HCT116 (cell line): Measurements from ENCODE around the gene LUC7L. TPM values are rescaled to one million over a fixed set of nuclear protein-coding genes. Genes with fewer than 3 reads are reported as not detected.

Source experiments
- ATAC-seq: fragments of 200-7000 bp; cut with Tn5 transposase; 2 replicates; pipeline ENCODE4 v1.9.1; 2020; ENCODE audit warnings: mild to moderate bottlenecking, moderate library complexity
- BruUV-seq: library from RNA; stranded (reverse); fragments of 400-500 nt; replicated peaks from 2 replicates; lab custom pipeline; 2021; lab: Mats Ljungman, UMichigan
- CTCF ChIA-PET: fragments of 300-600 bp; sonication (Branson Sonifier 250); formaldehyde crosslinking; loops from one replicate; lab custom pipeline; 2021; ENCODE audit warnings: antibody characterized with exemption; lab: Charles Lee
- POLR2A ChIA-PET: fragments of 300-600, 350-600 bp; sonication (Branson Sonifier 250); formaldehyde crosslinking; loops from one replicate; lab custom pipeline; 2021; ENCODE audit warnings: antibody characterized with exemption; lab: Charles Lee
- RAD21 ChIA-PET, 2 experiments: fragments of 300-600 bp; sonication (Branson Sonifier 250); formaldehyde crosslinking; loops; one replicate each; lab custom pipeline; 2023; ENCODE audit warnings: low total read pairs in 2 of 2; ENCODE audit not compliant: uncharacterized antibody in 2 of 2, unreplicated experiment in 2 of 2, low non-redundant PET in 1 of 2; lab: Charles Lee
- DNase-seq: peaks from one replicate; pipeline ENCODE4 v3.0.0-alpha.2; 2010; ENCODE audit warnings: low read depth, low spot score
- H2AFZ ChIP-seq: fragments of 200-600 bp; shearing (Covaris generic), sonication (generic); 2 replicates; pipeline ENCODE4 v1.6.1; 2017; ENCODE audit warnings: low read depth, mixed run types, mixed read lengths, antibody characterized with exemption, low read length; ENCODE audit not compliant: poor library complexity, severe bottlenecking
- H3K27ac ChIP-seq: 2 replicates; pipeline ENCODE4 v1.5.1; 2012; ENCODE audit warnings: low read depth, low read length
- H3K27me3 ChIP-seq: fragments of 200-600 bp; sonication (generic); 2 replicates; pipeline ENCODE4 v1.6.1; 2016; ENCODE audit warnings: mixed run types, low read length, mixed read lengths; ENCODE audit not compliant: insufficient read depth
- H3K36me3 ChIP-seq, 2 experiments: fragments of 200-500 bp in 1 of 2; fragments of 200-600 bp in 1 of 2; sonication (Bioruptor generic) in 1 of 2; sonication (generic) in 1 of 2; 2 replicates each; pipeline versions ENCODE4 v1.5.1 to v1.6.1; 2014 to 2016; ENCODE audit warnings: low read length in 2 of 2, inconsistent platforms in 1 of 2, mixed read lengths in 1 of 2, mixed run types in 1 of 2; ENCODE audit not compliant: insufficient read depth in 2 of 2, control insufficient read depth in 1 of 2
- H3K4me1 ChIP-seq, 2 experiments: fragments of 200-600 bp in 1 of 2; sonication (generic) in 1 of 2; 2 replicates each; pipeline versions ENCODE4 v1.5.1 to v1.6.1; 2012 to 2017; ENCODE audit warnings: low read length in 2 of 2, inconsistent platforms in 1 of 2, mild to moderate bottlenecking in 1 of 2, mixed read lengths in 1 of 2, mixed run types in 1 of 2, moderate library complexity in 1 of 2; ENCODE audit not compliant: insufficient read depth in 2 of 2, control insufficient read depth in 1 of 2
- H3K4me2 ChIP-seq: fragments of 200-600 bp; sonication (generic); 2 replicates; pipeline ENCODE4 v1.6.1; 2017; ENCODE audit warnings: mixed run types, low read length, mixed read lengths
- H3K4me3 ChIP-seq, 2 experiments: fragments of 200-600 bp in 1 of 2; sonication (generic) in 1 of 2; replicated peaks in 1 of 2; 2 replicates each; pipeline ENCODE4 v1.5.1; 2011 to 2016; ENCODE audit warnings: low read length in 2 of 2, control low read depth in 1 of 2, low read depth in 1 of 2, mild to moderate bottlenecking in 1 of 2, mixed read lengths in 1 of 2, mixed run types in 1 of 2
- H3K79me2 ChIP-seq: fragments of 200-600 bp; sonication (generic); 2 replicates; pipeline ENCODE4 v1.6.1; 2017; ENCODE audit warnings: mild to moderate bottlenecking, mixed run types, low read length, moderate library complexity, mixed read lengths; ENCODE audit not compliant: insufficient read depth
- H3K9ac ChIP-seq: fragments of 200-600 bp; sonication (generic); 2 replicates; pipeline ENCODE4 v1.6.1; 2016; ENCODE audit warnings: low read length, mixed read lengths
- H3K9me2 ChIP-seq: fragments of 200-600 bp; sonication (generic), shearing (Covaris generic); 2 replicates; pipeline ENCODE4 v1.6.1; 2017; ENCODE audit warnings: mixed run types, mild to moderate bottlenecking, moderate library complexity; ENCODE audit not compliant: insufficient read depth
- H3K9me3 ChIP-seq, 2 experiments: fragments of 200-500 bp in 1 of 2; fragments of 200-600 bp in 1 of 2; sonication (Bioruptor generic) in 1 of 2; sonication (generic) in 1 of 2; 2 replicates each; pipeline ENCODE4 v1.6.1; 2014 to 2017; ENCODE audit warnings: low read length in 2 of 2, mixed read lengths in 2 of 2, inconsistent platforms in 1 of 2, low read depth in 1 of 2, mild to moderate bottlenecking in 1 of 2, mixed run types in 1 of 2, moderate library complexity in 1 of 2; ENCODE audit not compliant: control insufficient read depth in 1 of 2, insufficient read depth in 1 of 2
- H4K20me1 ChIP-seq: fragments of 200-600 bp; sonication (generic), shearing (Covaris generic); 2 replicates; pipeline ENCODE4 v1.6.1; 2017; ENCODE audit warnings: mixed run types, mild to moderate bottlenecking, moderate library complexity; ENCODE audit not compliant: insufficient read depth
- CBX3 ChIP-seq: IDR thresholded peaks from 2 replicates; pipeline ENCODE4 v1.6.1; 2012; ENCODE audit warnings: low read depth
- CEBPB ChIP-seq: IDR thresholded peaks from 2 replicates; pipeline ENCODE4 v1.6.1; 2012; ENCODE audit warnings: low read depth
- EGR1 ChIP-seq: IDR thresholded peaks from 2 replicates; pipeline ENCODE4 v1.6.1; 2012; ENCODE audit warnings: low read depth
- ELF1 ChIP-seq: IDR thresholded peaks from 2 replicates; pipeline ENCODE4 v1.6.1; 2012; ENCODE audit warnings: low read depth, borderline replicate concordance
- EZH2 ChIP-seq: fragments of 200-600 bp; sonication (generic); IDR thresholded peaks from 2 replicates; pipeline ENCODE4 v1.6.1; 2017; ENCODE audit warnings: antibody characterized with exemption, mixed run types
- EZH2phosphoT487 ChIP-seq: fragments of 200-600 bp; IDR thresholded peaks from 2 replicates; pipeline ENCODE4 v1.6.1; 2018; ENCODE audit warnings: antibody characterized with exemption, borderline replicate concordance
- FOSL1 ChIP-seq: IDR thresholded peaks from 2 replicates; pipeline ENCODE4 v1.6.1; 2012; ENCODE audit warnings: low read depth
- JUND ChIP-seq: IDR thresholded peaks from 2 replicates; pipeline ENCODE4 v1.6.1; 2012
- POLR2A ChIP-seq: IDR thresholded peaks from 2 replicates; pipeline ENCODE4 v1.7.0; 2011; ENCODE audit warnings: borderline replicate concordance; ENCODE audit not compliant: insufficient read depth, insufficient read length; ENCODE audit errors: extremely low read depth
- POLR2AphosphoS5 ChIP-seq: IDR thresholded peaks from 2 replicates; pipeline ENCODE4 v1.6.1; 2011; ENCODE audit warnings: mild to moderate bottlenecking, low read depth, low read length, moderate library complexity
- SIN3A ChIP-seq: IDR thresholded peaks from 2 replicates; pipeline ENCODE4 v1.6.1; 2012; ENCODE audit warnings: low read depth
- TCF7L2 ChIP-seq: IDR thresholded peaks from 2 replicates; pipeline ENCODE4 v1.7.0; 2011; ENCODE audit warnings: borderline replicate concordance, inconsistent platforms; ENCODE audit not compliant: insufficient read depth, insufficient read length; ENCODE audit errors: extremely low read depth
- YY1 ChIP-seq: IDR thresholded peaks from 2 replicates; pipeline ENCODE4 v1.6.1; 2011; ENCODE audit warnings: low read length, low read depth, moderate library complexity, mild to moderate bottlenecking; ENCODE audit not compliant: insufficient replicate concordance; ENCODE audit errors: extremely low read depth
- ZFX ChIP-seq: fragments of 450-650 bp; IDR thresholded peaks from 2 replicates; pipeline ENCODE4 v1.6.1; 2017
- ZNF274 ChIP-seq: fragments of 200-500 bp; sonication (Bioruptor generic); IDR thresholded peaks from 2 replicates; pipeline ENCODE4 v1.6.1; 2014; ENCODE audit warnings: mild to moderate bottlenecking, low read depth, low read length, inconsistent platforms
- intact Hi-C: fragments of 100-400 bp; cut with micrococcal nuclease; formaldehyde crosslinking; loops from 2 replicates; pipeline ENCODE4 v1.10.0; 2022
- total RNA-seq: library from RNA; stranded (reverse); gene quantifications from one replicate; pipeline ENCODE4 v1.2.1, GENCODE V29; 2021; ENCODE audit not compliant: unreplicated experiment
- TF ChIP-seq, protein P1 (sequence below), 3 experiments: fragments of 200-600 bp in 1 of 3; sonication (generic) in 1 of 3; IDR thresholded peaks in 2 of 3; conservative IDR thresholded peaks in 1 of 3; 2 replicates each; pipeline ENCODE4 v1.5.1; 2012 to 2017; ENCODE audit warnings: low read depth in 2 of 3, low read length in 2 of 3, antibody characterized with exemption in 1 of 3, borderline replicate concordance in 1 of 3, control low read depth in 1 of 3, mild to moderate bottlenecking in 1 of 3, mixed read lengths in 1 of 3, mixed run types in 1 of 3, moderate library complexity in 1 of 3; ENCODE audit not compliant: insufficient read depth in 1 of 3
- TF ChIP-seq, protein P2 (sequence below): IDR thresholded peaks from 2 replicates; pipeline ENCODE4 v1.6.1; 2011; ENCODE audit warnings: mild to moderate bottlenecking, low read length, moderate library complexity; ENCODE audit not compliant: insufficient replicate concordance; ENCODE audit errors: extremely low read depth
- TF ChIP-seq, protein P3 (sequence below): IDR thresholded peaks from 2 replicates; pipeline ENCODE4 v1.6.1; 2012

Gene LUC7L
- total RNA-seq, 1 experiment from 2014 or later, result 50.5 TPM

DNA sequence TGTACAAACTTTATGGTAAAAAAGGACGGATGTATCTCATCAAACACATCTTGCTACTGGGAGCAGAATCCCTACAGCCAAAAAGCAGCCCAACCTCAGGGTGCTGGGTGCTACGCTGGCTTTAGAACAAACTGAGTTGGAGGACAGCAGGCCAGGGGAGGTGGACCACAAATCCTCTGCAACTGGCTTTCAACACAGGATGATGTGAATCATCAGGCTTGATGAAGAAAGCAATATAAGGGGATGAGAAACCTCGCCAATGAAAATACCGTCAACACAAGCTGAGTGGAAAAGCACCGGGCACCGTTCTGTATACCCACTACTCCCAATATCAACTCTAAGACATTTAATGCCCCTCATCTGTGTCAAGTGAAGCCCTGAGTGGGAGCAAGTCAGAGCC is 34.7 kb downstream of the LUC7L start (continued):
- TF ChIP-seq, protein P1, sequence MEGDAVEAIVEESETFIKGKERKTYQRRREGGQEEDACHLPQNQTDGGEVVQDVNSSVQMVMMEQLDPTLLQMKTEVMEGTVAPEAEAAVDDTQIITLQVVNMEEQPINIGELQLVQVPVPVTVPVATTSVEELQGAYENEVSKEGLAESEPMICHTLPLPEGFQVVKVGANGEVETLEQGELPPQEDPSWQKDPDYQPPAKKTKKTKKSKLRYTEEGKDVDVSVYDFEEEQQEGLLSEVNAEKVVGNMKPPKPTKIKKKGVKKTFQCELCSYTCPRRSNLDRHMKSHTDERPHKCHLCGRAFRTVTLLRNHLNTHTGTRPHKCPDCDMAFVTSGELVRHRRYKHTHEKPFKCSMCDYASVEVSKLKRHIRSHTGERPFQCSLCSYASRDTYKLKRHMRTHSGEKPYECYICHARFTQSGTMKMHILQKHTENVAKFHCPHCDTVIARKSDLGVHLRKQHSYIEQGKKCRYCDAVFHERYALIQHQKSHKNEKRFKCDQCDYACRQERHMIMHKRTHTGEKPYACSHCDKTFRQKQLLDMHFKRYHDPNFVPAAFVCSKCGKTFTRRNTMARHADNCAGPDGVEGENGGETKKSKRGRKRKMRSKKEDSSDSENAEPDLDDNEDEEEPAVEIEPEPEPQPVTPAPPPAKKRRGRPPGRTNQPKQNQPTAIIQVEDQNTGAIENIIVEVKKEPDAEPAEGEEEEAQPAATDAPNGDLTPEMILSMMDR (IDR thresholded peaks at IDR 0.05 in 2 of 3, conservative IDR thresholded peaks at IDR 0.05 in 1 of 3; ENCODE audit: borderline replicate concordance in 1 of 3, insufficient read depth in 1 of 3, low read depth in 2 of 3, low read length in 2 of 3), result no peak
- no peak for TF ChIP-seq FOSL1
- TF ChIP-seq, protein P2, sequence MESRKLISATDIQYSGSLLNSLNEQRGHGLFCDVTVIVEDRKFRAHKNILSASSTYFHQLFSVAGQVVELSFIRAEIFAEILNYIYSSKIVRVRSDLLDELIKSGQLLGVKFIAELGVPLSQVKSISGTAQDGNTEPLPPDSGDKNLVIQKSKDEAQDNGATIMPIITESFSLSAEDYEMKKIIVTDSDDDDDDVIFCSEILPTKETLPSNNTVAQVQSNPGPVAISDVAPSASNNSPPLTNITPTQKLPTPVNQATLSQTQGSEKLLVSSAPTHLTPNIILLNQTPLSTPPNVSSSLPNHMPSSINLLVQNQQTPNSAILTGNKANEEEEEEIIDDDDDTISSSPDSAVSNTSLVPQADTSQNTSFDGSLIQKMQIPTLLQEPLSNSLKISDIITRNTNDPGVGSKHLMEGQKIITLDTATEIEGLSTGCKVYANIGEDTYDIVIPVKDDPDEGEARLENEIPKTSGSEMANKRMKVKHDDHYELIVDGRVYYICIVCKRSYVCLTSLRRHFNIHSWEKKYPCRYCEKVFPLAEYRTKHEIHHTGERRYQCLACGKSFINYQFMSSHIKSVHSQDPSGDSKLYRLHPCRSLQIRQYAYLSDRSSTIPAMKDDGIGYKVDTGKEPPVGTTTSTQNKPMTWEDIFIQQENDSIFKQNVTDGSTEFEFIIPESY, result no peak
- TF ChIP-seq TCF7L2, result no peak
- no peak for TF ChIP-seq ZFX

DNA sequence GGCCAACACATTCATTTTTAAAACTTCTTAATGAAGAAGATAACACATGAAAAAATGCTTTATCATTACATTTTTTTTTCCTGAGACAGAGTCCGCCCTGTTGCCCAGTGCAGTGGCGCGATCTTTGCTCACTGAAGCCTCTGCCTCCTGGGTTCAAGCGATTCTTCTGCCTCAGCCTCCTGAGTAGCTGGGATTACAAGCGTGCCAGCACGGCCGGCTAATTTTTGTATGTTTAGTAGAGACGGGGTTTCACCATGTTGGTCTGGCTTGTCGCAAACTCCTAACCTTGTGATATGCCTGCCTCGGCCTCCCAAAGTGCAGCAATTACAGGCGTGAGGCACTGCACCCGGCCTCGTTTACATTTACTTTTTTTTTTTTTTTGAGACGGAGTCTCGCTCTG is 35.8 kb downstream of the LUC7L start:
- no peaks in the 10 kb centered on the region for H3K4me1 ChIP-seq
- H3K9ac ChIP-seq, result no peak overlapping the region
- no peak overlapping the region for H3K4me3 ChIP-seq
- TF ChIP-seq, protein P3, sequence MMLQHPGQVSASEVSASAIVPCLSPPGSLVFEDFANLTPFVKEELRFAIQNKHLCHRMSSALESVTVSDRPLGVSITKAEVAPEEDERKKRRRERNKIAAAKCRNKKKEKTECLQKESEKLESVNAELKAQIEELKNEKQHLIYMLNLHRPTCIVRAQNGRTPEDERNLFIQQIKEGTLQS, result no peak
- TF ChIP-seq EZH2 (no peak), EZH2phosphoT487 (no peak), CEBPB (no peak), YY1 (no peak), CBX3 (no peak), ZFX (no peak), EGR1 (no peak), POLR2A (no peak), SIN3A (no peak), JUND (no peak), POLR2AphosphoS5 (no peak), ELF1 (no peak), ZNF274 (no peak)
- TF ChIP-seq, protein P2, result no peak
- ChIA-PET CTCF (no interaction called here), POLR2A (no interaction called here), RAD21 (no interaction called here)
- peaks cover 5 to 11% of the 10 kb centered on the region in 2 experiments for H3K36me3 ChIP-seq
- H3K4me2 ChIP-seq, result no peak overlapping the region
- H3K9me2 ChIP-seq, result no peaks in the 10 kb centered on the region
- DNase-seq (no peak), ATAC-seq (no peak)
- no peaks in the 10 kb centered on the region for H3K79me2 ChIP-seq
- no peaks in the 10 kb centered on the region for H3K9me3 ChIP-seq
- H3K27me3 ChIP-seq, result no peaks in the 10 kb centered on the region
- no TSS peak for BruUV-seq
- H3K27ac ChIP-seq, result no peak overlapping the region
- H2AFZ ChIP-seq, result no peak overlapping the region
- intact Hi-C loops, result no loop called here
- no peaks in the 10 kb centered on the region for H4K20me1 ChIP-seq
